C4-2B (cell line): ENCODE results near the gene CD19.
A peak's percentile ranks its signal among the peaks of the same experiment; 100 is the strongest.

Experiments
- ZFX ChIP-seq: fragments of 450-650 bp; IDR thresholded peaks from 2 replicates; pipeline ENCODE4 v1.6.1; 2017
- TF ChIP-seq, protein P1 (sequence below): fragments of 450-650 bp; conservative IDR thresholded peaks from 2 replicates; pipeline ENCODE4 v1.5.1; 2017; ENCODE audit warnings: mild to moderate bottlenecking

DNA sequence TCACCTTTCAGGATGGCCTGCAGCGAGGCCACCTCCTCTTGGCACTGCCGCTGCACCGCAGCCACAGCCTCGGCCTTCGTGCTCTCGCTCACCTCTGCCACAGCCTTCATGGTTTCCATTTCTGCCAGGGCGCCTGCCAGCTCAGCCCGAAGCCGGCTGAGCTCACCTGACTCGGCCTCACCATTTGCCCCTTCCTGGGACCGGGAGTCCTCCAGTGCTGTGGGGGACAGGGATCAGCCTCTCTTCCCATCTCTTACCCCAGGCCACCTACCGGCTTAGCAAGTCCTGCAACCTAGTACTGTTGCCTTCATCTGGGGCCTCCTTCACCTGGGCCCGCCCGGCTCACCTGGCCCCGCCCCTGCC is 7.4 kb upstream of the CD19 start:
- TF ChIP-seq, protein P1, sequence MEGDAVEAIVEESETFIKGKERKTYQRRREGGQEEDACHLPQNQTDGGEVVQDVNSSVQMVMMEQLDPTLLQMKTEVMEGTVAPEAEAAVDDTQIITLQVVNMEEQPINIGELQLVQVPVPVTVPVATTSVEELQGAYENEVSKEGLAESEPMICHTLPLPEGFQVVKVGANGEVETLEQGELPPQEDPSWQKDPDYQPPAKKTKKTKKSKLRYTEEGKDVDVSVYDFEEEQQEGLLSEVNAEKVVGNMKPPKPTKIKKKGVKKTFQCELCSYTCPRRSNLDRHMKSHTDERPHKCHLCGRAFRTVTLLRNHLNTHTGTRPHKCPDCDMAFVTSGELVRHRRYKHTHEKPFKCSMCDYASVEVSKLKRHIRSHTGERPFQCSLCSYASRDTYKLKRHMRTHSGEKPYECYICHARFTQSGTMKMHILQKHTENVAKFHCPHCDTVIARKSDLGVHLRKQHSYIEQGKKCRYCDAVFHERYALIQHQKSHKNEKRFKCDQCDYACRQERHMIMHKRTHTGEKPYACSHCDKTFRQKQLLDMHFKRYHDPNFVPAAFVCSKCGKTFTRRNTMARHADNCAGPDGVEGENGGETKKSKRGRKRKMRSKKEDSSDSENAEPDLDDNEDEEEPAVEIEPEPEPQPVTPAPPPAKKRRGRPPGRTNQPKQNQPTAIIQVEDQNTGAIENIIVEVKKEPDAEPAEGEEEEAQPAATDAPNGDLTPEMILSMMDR, result no peak; the same call in 1 of the 2 replicates
- peak; percentile 55; the same call in 1 of the 2 replicates for TF ChIP-seq ZFX
